Measurements from ENCODE around the gene DZIP3. TPM values are rescaled to one million over a fixed set of nuclear protein-coding genes. Genes with fewer than 3 reads are reported as not detected.
"Not testable (repeated sequence)": the region's sequence is repeated elsewhere in the genome, so short reads cannot be mapped to it uniquely, and the experiment has no call there.

The DZIP3 gene
- polyA plus RNA-seq, 1 donor (not counting 4 experiments of a cell fraction or from before 2014, with no cell fraction given) = 3.9 TPM

DNA sequence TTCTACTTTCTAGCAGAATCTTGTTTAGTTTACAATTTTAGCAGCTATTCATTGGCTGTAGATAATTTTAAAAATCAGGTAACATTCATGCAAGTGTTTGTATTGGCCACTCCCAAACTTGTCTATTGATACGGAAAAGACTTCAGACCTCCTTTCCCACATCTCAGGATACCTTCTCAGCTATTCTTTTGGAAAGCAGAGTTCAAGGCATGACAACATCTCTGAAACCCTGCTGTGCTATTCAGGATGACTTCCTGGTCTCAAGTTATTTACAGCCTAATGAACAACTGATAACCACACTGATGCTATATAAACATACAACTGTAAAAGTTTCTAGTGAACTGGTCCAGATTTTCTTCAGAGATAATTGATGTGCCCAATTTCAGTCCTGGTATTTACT is 55.8 kb downstream of the DZIP3 start:
- Histone ChIP-seq H3K9me1 (ENCODE audit: control insufficient read depth, extremely low read depth, insufficient read depth, low read length) (no peaks in the 10 kb centered on the region), H3K27ac (ENCODE audit: control insufficient read depth, insufficient read depth, low read length) (no peak overlapping the region), H2AFZ (ENCODE audit: control insufficient read depth, low read length) (no peak overlapping the region), H3K4me1 (ENCODE audit: control insufficient read depth, extremely low read depth, insufficient read depth, low read length) (no peaks in the 10 kb centered on the region), H3K79me2 (ENCODE audit: control insufficient read depth, insufficient read depth, low read length) (no peaks in the 10 kb centered on the region), H3K9ac (ENCODE audit: control insufficient read depth, extremely low read depth, insufficient read depth, low read length) (no peak overlapping the region), H3K36me3 (ENCODE audit: control insufficient read depth in 2 of 2, extremely low read depth in 1 of 2, insufficient read depth in 2 of 2, low read length in 2 of 2) (no peaks in the 10 kb centered on the region), H3K4me3 (ENCODE audit: control insufficient read depth in 2 of 3, extremely low read depth in 1 of 3, insufficient read depth in 2 of 3, low read depth in 1 of 3, low read length in 3 of 3) (no peak overlapping the region), H3K9me3 (ENCODE audit: control insufficient read depth, low read depth, low read length) (no peaks in the 10 kb centered on the region), H3K27me3 (ENCODE audit: control insufficient read depth, extremely low read depth, insufficient read depth, low read length) (no peaks in the 10 kb centered on the region), H4K20me1 (ENCODE audit: control insufficient read depth, extremely low read depth, insufficient read depth, low read length) (no peaks in the 10 kb centered on the region), H3K4me2 (ENCODE audit: control insufficient read depth, extremely low read depth, insufficient read depth, low read depth, low read length) (no peak overlapping the region)
- dilution Hi-C loops (cut with MboI; ENCODE audit: extremely low pct_ligation_motif_present, low sequenced_read_pairs) = no loop called here
- TF ChIP-seq EZH2 (IDR thresholded peaks at IDR 0.05; ENCODE audit: low read length) = no peak
- no peak for FAIRE-seq
- DNase-seq (ENCODE audit: low read depth, low spot score) = no peak

DNA sequence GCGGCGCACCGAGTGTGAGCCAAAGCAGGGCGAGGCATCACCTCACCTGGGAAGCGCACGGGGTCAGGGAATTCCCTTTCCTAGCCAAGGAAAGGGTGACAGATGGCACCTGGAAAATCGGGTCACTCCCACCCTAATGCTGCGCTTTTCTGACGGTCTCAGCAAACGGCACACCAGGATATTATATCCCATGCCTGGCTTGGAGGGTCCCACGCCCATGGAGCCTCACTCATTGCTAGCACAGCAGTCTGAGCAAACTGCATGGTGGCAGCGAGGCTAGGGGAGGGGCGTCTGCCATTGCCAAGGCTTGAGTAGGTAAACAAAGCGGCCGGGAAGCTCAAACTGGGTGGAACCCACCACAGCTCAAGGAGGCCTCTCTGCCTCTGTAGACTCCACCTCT is 66.1 kb downstream of the DZIP3 start:
- DNase-seq (ENCODE audit: low read depth, low spot score); FAIRE-seq; dilution Hi-C loops (cut with MboI; ENCODE audit: extremely low pct_ligation_motif_present, low sequenced_read_pairs); H3K27ac ChIP-seq (ENCODE audit: control insufficient read depth, insufficient read depth, low read length); H3K27me3 ChIP-seq (ENCODE audit: control insufficient read depth, extremely low read depth, insufficient read depth, low read length); H3K9me1 ChIP-seq (ENCODE audit: control insufficient read depth, extremely low read depth, insufficient read depth, low read length); H2AFZ ChIP-seq (ENCODE audit: control insufficient read depth, low read length); H3K79me2 ChIP-seq (ENCODE audit: control insufficient read depth, insufficient read depth, low read length); H3K4me3 ChIP-seq (ENCODE audit: control insufficient read depth in 2 of 3, extremely low read depth in 1 of 3, insufficient read depth in 2 of 3, low read depth in 1 of 3, low read length in 3 of 3); H3K9me3 ChIP-seq (ENCODE audit: control insufficient read depth, low read depth, low read length); H3K4me2 ChIP-seq (ENCODE audit: control insufficient read depth, extremely low read depth, insufficient read depth, low read depth, low read length); H3K36me3 ChIP-seq (ENCODE audit: control insufficient read depth in 2 of 2, extremely low read depth in 1 of 2, insufficient read depth in 2 of 2, low read length in 2 of 2); H4K20me1 ChIP-seq (ENCODE audit: control insufficient read depth, extremely low read depth, insufficient read depth, low read length); H3K4me1 ChIP-seq (ENCODE audit: control insufficient read depth, extremely low read depth, insufficient read depth, low read length); H3K9ac ChIP-seq (ENCODE audit: control insufficient read depth, extremely low read depth, insufficient read depth, low read length): not testable (repeated sequence)

DNA sequence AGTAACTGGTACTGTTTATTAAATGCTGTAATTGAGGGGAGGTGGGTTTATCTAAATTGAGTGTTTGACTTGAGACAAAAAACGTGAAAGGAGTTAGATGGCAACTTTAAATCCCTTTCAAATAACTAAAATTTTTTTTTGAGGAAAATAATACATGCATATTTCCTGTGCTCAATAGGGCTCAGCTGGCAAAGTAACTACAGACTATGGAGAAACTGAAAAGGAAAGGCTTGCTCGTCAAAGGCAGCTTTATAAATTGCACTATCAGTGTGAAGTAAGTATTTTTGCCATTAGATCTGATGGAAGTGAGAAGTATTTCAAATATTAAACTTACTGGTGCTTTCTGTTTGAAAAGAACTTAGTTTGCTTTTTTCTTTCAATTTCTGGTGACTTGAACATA is 72.2 kb downstream of the DZIP3 start:
- FAIRE-seq (no peak), DNase-seq (ENCODE audit: low read depth, low spot score) (no peak)
- Histone ChIP-seq H3K36me3 (ENCODE audit: control insufficient read depth in 2 of 2, extremely low read depth in 1 of 2, insufficient read depth in 2 of 2, low read length in 2 of 2) (no peaks in the 10 kb centered on the region), H2AFZ (ENCODE audit: control insufficient read depth, low read length) (no peak overlapping the region), H3K9me1 (ENCODE audit: control insufficient read depth, extremely low read depth, insufficient read depth, low read length) (no peaks in the 10 kb centered on the region), H3K79me2 (ENCODE audit: control insufficient read depth, insufficient read depth, low read length) (no peaks in the 10 kb centered on the region), H3K4me1 (ENCODE audit: control insufficient read depth, extremely low read depth, insufficient read depth, low read length) (no peaks in the 10 kb centered on the region), H4K20me1 (ENCODE audit: control insufficient read depth, extremely low read depth, insufficient read depth, low read length) (no peaks in the 10 kb centered on the region), H3K27ac (ENCODE audit: control insufficient read depth, insufficient read depth, low read length) (no peak overlapping the region), H3K4me3 (ENCODE audit: control insufficient read depth in 2 of 3, extremely low read depth in 1 of 3, insufficient read depth in 2 of 3, low read depth in 1 of 3, low read length in 3 of 3) (no peak overlapping the region), H3K9me3 (ENCODE audit: control insufficient read depth, low read depth, low read length) (no peaks in the 10 kb centered on the region), H3K27me3 (ENCODE audit: control insufficient read depth, extremely low read depth, insufficient read depth, low read length) (no peaks in the 10 kb centered on the region), H3K9ac (ENCODE audit: control insufficient read depth, extremely low read depth, insufficient read depth, low read length) (no peak overlapping the region), H3K4me2 (ENCODE audit: control insufficient read depth, extremely low read depth, insufficient read depth, low read depth, low read length) (peak overlapping the region; percentile 17)
- no peak for TF ChIP-seq EZH2 (IDR thresholded peaks at IDR 0.05; ENCODE audit: low read length)
- TF ChIP-seq, protein P1, sequence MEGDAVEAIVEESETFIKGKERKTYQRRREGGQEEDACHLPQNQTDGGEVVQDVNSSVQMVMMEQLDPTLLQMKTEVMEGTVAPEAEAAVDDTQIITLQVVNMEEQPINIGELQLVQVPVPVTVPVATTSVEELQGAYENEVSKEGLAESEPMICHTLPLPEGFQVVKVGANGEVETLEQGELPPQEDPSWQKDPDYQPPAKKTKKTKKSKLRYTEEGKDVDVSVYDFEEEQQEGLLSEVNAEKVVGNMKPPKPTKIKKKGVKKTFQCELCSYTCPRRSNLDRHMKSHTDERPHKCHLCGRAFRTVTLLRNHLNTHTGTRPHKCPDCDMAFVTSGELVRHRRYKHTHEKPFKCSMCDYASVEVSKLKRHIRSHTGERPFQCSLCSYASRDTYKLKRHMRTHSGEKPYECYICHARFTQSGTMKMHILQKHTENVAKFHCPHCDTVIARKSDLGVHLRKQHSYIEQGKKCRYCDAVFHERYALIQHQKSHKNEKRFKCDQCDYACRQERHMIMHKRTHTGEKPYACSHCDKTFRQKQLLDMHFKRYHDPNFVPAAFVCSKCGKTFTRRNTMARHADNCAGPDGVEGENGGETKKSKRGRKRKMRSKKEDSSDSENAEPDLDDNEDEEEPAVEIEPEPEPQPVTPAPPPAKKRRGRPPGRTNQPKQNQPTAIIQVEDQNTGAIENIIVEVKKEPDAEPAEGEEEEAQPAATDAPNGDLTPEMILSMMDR (optimal IDR thresholded peaks at IDR 0.05 in 1 of 3, IDR thresholded peaks at IDR 0.05 in 1 of 3, conservative IDR thresholded peaks at IDR 0.05 in 1 of 3; ENCODE audit: extremely low read depth in 1 of 3, insufficient read depth in 2 of 3, low read length in 3 of 3) = no peak
- dilution Hi-C loops (cut with MboI; ENCODE audit: extremely low pct_ligation_motif_present, low sequenced_read_pairs) = no loop called here

Measured in keratinocyte (primary cell).